DND-41 (cell line): ENCODE results near the gene RARG.

Experiments
- ATAC-seq: fragments of 200-7000 bp; cut with Tn5 transposase; 3 replicates; pipeline ENCODE4 v1.9.1; 2021; ENCODE audit warnings: low read depth; ENCODE audit not compliant: insufficient read depth
- DNase-seq: peaks from one replicate; pipeline ENCODE4 v3.0.0-alpha.2; 2020
- H2AFZ ChIP-seq: 2 replicates; pipeline ENCODE4 v1.6.0; 2012; ENCODE audit warnings: low read depth, low read length
- H3K27ac ChIP-seq: 2 replicates; pipeline ENCODE4 v1.5.1; 2012; ENCODE audit warnings: low read length, inconsistent platforms
- H3K27me3 ChIP-seq: fragments of 200-600 bp; sonication (generic); 2 replicates; pipeline ENCODE4 v1.6.0; 2012; ENCODE audit warnings: low read length, mild to moderate bottlenecking, inconsistent platforms; ENCODE audit not compliant: insufficient read depth, poor library complexity
- H3K36me3 ChIP-seq: 2 replicates; pipeline ENCODE4 v1.5.1; 2012; ENCODE audit warnings: low read length, inconsistent platforms; ENCODE audit not compliant: insufficient read depth
- H3K4me1 ChIP-seq: 2 replicates; pipeline ENCODE4 v1.5.1; 2012; ENCODE audit warnings: mild to moderate bottlenecking, low read length; ENCODE audit not compliant: insufficient read depth
- H3K4me2 ChIP-seq: 2 replicates; pipeline ENCODE4 v1.6.0; 2012; ENCODE audit warnings: mild to moderate bottlenecking, moderate library complexity, low read length, inconsistent platforms; ENCODE audit not compliant: insufficient read depth
- H3K4me3 ChIP-seq, 2 experiments: fragments of 200-600 bp in 1 of 2; shearing (Covaris generic) in 1 of 2; 2 replicates each; pipeline ENCODE4 v1.5.1; 2012 to 2016; ENCODE audit warnings: inconsistent platforms in 2 of 2, low read length in 2 of 2, mild to moderate bottlenecking in 2 of 2, low read depth in 1 of 2, moderate library complexity in 1 of 2
- H3K79me2 ChIP-seq: 2 replicates; pipeline ENCODE4 v1.6.0; 2012; ENCODE audit warnings: low read length, inconsistent platforms; ENCODE audit not compliant: insufficient read depth
- H3K9ac ChIP-seq: 2 replicates; pipeline ENCODE4 v1.6.0; 2012; ENCODE audit warnings: low read depth, mild to moderate bottlenecking, inconsistent platforms, low read length, moderate library complexity
- H3K9me3 ChIP-seq: 2 replicates; pipeline ENCODE4 v1.5.1; 2012; ENCODE audit warnings: low read length, moderate library complexity, mild to moderate bottlenecking, inconsistent platforms; ENCODE audit not compliant: insufficient read depth, severe bottlenecking
- H4K20me1 ChIP-seq: 2 replicates; pipeline ENCODE4 v1.6.0; 2012; ENCODE audit warnings: low read length; ENCODE audit not compliant: insufficient read depth
- CTCF ChIP-seq: IDR thresholded peaks from 2 replicates; pipeline ENCODE4 v1.5.1; 2012; ENCODE audit warnings: borderline replicate concordance, low read length, moderate library complexity, mild to moderate bottlenecking; ENCODE audit not compliant: poor library complexity, severe bottlenecking; ENCODE audit errors: extremely low read depth
- EZH2 ChIP-seq: IDR thresholded peaks from 3 replicates; pipeline ENCODE4 v1.6.1; 2012; ENCODE audit warnings: borderline replicate concordance, low read depth, mild to moderate bottlenecking, moderate library complexity, low read length, inconsistent platforms; ENCODE audit not compliant: severe bottlenecking

Gene RARG

DNA sequence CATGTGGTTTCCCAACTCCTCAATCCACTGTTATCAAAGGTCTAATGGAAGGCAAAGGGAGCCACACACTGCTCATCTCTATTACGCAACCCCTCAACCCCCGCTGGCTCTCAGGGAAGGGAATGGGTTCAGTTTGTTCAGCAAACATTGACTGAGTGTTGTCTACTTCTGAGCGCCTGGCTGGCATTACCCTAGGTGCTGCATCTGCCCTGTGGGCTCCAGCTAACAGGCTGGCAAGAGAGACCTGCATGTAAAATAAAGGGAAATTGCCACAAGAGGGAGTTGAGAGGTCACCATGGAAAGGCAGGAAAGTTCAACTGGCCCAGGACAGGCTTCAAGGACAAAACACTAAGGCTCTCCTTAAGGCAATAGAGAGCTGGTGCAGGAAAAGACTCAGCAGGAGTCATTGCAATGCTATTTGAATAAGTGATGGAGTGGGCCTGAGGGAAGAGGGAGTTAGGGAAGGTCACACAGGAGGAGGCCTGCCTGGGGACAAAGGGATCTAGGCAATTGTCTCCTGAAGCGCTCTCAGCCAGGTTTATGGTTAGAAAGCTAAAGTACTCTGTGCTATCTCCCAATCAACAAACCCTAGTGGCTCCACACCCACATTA lies 57.0 kb downstream of the RARG start:
- TF ChIP-seq EZH2 (no peak), CTCF (peak; percentile 28)
- Histone ChIP-seq H3K4me1 (peaks cover 13% of the 10 kb centered on the region), H3K27me3 (no peaks in the 10 kb centered on the region), H3K9me3 (no peaks in the 10 kb centered on the region), H3K36me3 (no peaks in the 10 kb centered on the region), H3K79me2 (peaks cover 6% of the 10 kb centered on the region), H3K4me2 (no peak overlapping the region), H2AFZ (no peak overlapping the region), H3K9ac (no peak overlapping the region), H3K4me3 (no peak overlapping the region), H4K20me1 (no peaks in the 10 kb centered on the region), H3K27ac (no peak overlapping the region)
- DNase-seq = no peak
- 0 out of 3 replicates have a peak, but pooled peaks have one; percentile 31 for ATAC-seq

DNA sequence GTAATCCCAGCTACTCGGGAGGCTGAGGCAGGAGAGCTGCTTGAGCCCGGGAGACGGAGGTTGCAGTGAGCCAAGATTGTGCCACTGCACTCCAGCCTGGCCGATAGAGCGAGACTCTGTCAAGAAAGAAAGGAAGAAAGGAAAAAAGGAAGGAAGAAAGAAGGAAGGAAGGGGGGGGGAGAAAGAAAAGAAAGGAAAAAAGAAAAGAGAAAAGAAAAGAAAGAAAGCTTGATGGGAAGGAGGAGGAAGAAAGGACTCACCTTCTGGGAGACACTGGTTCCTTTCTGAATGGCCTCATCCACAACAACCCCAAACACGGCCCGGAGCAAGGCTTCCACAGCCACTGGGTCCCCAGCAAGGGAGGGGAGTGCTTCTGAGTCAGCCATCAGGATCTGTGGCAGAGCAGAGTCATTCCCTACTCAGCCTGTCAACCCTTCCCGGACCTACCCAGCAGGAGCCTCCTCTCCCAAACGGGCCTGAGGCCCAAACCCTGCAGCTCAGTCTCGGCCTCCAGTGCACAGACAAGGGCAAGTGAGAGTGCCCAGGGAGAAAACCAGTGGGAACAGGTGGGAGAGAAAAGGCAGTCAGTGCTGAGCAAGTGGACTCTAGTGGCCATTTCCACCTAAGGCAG lies 58.8 kb downstream of the RARG start:
- no peaks in the 10 kb centered on the region for H3K4me1 ChIP-seq
- H3K9ac ChIP-seq = no peak overlapping the region
- no peaks in the 10 kb centered on the region for H3K27me3 ChIP-seq
- H3K27ac ChIP-seq = no peak overlapping the region
- H3K4me3 ChIP-seq = no peak overlapping the region
- H3K79me2 ChIP-seq = no peaks in the 10 kb centered on the region
- no peak for ATAC-seq
- no peaks in the 10 kb centered on the region for H3K9me3 ChIP-seq
- no peak for TF ChIP-seq EZH2
- no peak for TF ChIP-seq CTCF
- no peak overlapping the region for H3K4me2 ChIP-seq
- H2AFZ ChIP-seq = no peak overlapping the region
- no peaks in the 10 kb centered on the region for H3K36me3 ChIP-seq
- DNase-seq = no peak
- no peaks in the 10 kb centered on the region for H4K20me1 ChIP-seq

DNA sequence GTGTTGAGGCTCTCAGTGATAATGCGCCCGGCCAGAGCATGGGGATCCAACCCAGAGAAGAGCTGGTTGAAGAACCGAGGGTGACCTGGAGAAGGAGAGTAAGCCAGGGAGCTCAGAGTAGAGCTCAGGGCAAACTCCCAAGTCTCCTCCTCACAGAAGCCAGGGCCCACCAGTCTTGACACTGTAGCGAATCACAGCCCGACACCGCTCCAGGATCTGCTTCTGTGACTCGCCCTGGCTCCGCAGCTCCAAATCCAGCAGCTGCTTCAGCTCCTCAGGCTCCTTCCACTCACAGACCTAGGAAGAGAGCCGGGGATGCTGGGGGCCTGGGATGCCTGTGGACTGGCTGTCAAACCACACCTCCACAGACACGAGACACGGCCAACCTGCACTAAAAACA lies 59.7 kb downstream of the RARG start:
- H3K9ac ChIP-seq = no peak overlapping the region
- no peaks in the 10 kb centered on the region for H4K20me1 ChIP-seq
- TF ChIP-seq CTCF (no peak), EZH2 (no peak)
- no peak for DNase-seq
- no peaks in the 10 kb centered on the region for H3K9me3 ChIP-seq
- no peak overlapping the region for H2AFZ ChIP-seq
- no peaks in the 10 kb centered on the region for H3K27me3 ChIP-seq
- H3K27ac ChIP-seq = no peak overlapping the region
- no peak overlapping the region for H3K4me2 ChIP-seq
- no peak overlapping the region for H3K4me3 ChIP-seq
- no peaks in the 10 kb centered on the region for H3K4me1 ChIP-seq
- H3K36me3 ChIP-seq = no peaks in the 10 kb centered on the region
- H3K79me2 ChIP-seq = no peaks in the 10 kb centered on the region
- no peak for ATAC-seq
